HUDEP-2 (cell line): ENCODE measurements around the gene KLLN.
"Not testable (repeated sequence)": the region's sequence is repeated elsewhere in the genome, so short reads cannot be mapped to it uniquely, and the experiment has no call there.

Experiments used
- DNase-seq, 76 experiments: peaks; one replicate each; lab custom pipeline; 2025; ENCODE audit not compliant: unreplicated experiment in 76 of 76; lab: John Stamatoyannopoulos, UW

KLLN gene

DNA sequence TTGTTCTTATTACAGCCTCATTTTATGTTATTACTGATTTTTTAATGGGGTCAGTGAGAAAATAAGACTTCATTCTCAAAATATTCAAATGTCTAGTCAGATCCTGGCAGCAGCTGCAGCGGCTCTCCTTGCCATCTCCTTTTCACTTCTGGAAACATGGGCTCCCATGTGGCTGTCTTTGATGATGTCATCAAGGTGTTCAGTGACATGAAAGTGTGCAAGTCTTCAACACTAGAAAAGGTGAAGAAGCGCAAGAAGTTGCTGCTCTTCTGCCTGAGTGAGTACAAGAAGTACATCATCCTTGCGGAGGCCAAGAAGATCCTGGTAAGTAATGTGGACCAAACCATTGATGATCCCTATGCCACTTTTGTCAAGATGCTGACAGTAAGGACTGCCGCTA is 19.6 kb downstream of the KLLN start:
- DNase-seq = no peak

DNA sequence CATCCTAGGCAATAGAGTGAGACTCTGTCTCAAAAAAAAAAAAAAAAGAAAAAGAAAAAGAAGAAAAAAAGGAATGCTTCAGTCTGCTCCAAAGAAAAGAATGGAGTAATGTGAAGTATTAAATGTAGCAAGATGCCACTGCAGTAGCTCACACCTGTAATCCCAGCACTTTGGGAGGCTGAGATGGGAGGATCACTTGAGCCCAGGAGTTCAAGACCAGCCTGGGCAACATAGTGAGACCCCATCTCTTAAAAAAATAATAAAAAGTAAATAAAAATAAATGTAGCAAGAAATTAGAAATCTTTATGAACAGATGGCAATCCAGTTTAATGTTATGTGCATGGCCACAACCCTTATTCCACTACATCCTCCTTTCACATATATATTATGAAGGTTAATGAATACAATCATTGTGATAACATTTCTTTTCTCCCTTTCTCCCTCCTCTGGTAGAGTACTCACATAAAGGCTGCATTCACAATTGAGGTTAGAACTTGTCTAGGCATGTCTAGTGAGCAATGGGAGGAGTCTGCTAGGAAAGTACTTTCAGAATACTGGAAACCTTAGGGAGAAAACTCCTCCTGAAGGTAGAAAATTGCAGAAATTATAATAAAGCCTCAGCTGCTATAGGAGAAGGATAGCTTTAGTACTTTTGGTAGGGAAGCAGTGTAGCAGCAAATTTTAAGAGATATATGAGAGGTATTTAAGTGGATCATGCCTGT is 20.4 kb downstream of the KLLN start:
- DNase-seq = peak in 2 of 76 experiments; percentile 10 to 21

DNA sequence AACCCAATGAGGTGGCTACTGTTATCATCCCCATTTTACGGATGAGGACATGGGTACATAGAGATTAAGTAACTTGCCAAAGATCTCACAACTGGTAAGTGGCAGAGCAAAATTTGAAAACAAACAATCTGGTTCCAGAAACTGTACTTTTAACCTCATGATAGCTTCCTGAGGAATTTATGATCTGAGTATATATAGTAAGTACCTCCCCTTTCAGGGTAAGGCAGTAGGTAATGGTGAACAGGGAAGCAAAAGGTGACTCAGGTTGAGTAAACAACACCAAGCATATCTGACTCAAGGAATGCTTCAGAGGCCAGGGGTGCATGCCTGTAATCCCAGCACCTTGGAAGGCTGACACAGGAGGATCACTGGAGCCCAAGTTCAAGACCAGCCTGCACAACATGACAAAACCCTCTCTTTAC is 21.1 kb downstream of the KLLN start:
- DNase-seq = no peak

DNA sequence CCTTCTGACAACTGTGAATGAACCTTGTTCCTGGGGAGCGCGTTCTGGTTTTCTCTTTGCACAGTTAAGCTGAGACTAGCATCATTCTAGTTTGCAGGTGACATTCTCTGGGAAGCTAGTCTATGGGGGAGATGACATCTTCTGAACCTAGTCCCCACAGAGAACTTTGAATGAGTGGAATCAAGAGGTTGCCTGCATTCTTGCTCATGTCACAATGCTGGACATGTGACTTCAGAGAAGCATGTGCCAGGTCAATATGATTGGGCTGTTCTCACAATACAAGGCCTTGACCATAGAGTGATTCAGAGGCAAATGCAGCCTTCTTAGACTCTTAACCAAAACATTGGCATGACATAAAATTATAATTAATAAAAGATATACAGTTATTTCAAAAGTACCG is 22.1 kb downstream of the KLLN start:
- DNase-seq = no peak

DNA sequence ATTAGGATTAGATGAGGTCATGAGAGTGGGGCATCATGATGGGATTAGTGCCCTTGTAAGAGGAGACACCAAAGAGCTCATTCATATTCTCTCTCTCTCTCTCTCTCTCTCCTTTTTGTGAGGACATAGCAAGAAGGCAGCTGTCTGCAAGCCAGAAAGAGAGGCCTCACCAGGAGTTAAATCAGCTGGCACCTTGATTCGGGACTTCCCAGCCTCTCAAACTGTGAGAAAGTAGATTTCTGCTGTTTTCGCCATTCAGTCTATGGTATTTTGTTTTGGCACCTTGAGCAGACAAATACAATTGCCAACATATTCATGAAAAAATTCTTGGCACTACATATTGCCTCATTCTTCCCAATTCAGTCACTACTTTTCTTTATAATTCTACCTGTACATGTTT is 24.7 kb downstream of the KLLN start:
- no peak for DNase-seq

DNA sequence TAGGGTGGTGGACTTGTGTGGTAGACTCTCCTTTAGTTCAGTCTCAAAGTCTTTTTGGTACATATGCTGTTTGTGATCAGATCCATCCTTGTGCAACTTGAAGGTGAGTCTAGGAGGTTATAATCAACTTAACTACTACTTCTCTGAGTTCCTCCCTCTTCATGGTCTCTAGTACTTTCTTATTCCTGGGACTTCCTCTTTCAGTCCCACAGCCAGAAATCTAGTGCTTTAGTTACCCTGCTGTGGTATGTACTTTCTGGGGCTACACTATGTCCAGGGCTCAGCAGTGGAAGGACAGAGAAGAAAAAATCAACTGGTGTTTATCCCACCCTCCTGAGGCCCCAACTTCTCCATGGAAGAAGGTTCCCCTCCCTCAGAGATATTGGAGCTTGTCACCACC is 25.9 kb downstream of the KLLN start:
- DNase-seq = no peak

DNA sequence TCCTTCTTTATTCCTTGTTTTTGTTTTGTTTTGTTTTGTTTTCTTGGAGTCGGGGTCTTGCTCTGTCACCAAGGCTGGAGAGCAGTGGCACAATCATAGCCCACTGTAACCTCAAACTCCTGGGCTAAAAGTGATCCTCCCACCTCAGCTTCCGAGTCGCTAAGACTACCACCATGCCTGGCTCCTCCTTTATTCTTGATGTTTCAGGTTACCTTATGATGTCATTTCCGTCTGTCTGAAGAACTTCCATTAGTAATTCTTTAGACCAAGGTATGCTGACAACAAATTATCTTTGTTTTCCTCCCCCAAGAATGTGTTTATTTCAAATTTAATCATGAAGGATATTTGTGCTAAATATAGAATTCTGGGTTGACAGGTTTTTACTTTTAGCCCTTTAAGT is 27.2 kb downstream of the KLLN start:
- DNase-seq = no peak

DNA sequence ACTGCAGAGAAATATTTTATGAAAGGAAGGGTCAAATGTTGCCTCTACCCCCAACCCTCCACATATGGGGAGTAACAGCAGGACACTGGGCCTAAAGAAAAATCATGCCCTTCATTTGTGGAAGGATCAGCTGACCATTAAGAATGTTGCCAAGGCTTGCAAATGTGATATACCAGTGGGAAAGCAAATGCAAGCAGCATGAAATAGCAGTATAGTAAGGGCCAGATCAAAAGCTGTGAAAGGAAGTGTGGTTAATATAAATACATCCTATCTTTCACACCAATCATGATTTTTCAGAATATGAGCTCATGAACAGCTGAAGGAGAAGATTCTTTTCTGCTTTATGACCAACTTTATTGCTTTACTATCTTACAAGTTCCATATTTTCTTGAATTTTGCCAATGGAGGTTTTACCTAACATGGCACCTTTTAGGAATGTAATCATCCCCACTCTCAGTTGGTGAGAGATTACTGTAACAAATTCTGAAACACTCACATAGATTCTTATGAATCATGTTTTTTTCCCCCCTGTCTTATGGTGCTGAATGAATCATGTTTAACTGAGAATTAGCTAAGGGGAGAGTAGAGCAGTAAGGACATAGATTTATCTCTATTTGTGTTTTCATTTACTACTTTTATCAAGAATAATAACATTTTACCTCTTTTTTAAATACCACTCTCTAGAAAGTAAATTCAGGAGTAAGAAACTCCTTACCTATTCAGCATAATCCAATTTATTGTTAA is 33.2 kb downstream of the KLLN start:
- DNase-seq = no peak

DNA sequence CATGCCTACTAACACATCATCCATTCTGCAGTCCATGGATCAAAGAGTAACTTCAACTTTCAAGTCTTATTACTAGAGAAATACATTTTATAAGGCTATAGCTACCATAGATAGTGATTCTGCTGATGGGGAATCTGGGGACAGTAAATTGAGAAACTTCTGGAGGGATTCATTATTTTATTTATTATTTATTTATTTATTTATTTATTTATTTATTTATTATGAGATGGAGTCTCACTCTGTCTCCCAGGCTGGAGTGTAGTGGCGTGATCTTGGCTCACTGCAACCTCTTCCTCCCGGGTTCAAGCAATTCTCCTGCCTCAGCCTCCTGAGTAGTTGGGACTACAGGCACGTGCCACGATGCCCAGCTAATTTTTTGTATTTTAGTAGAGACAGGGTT is 34.3 kb downstream of the KLLN start:
- DNase-seq = not testable (repeated sequence)

DNA sequence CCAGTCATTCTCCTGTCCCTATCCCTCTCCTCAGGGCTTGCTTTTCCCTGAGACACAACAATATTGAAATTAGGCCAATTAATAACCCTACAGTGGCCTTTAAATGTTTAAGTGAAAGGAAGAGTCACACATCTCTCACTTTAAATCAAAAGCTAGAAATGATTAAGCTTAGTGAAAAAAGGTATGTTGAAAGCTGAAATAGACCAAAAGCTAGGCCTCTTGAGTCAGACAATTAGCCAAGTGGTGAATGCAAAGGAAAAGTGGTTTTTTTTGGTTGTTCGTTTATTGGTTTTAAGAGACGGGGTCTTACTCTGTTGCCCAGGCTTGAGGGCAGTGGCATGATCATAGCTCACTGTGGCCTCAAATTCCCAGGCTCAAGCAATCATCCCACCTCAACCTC is 35.7 kb downstream of the KLLN start:
- DNase-seq = no peak

DNA sequence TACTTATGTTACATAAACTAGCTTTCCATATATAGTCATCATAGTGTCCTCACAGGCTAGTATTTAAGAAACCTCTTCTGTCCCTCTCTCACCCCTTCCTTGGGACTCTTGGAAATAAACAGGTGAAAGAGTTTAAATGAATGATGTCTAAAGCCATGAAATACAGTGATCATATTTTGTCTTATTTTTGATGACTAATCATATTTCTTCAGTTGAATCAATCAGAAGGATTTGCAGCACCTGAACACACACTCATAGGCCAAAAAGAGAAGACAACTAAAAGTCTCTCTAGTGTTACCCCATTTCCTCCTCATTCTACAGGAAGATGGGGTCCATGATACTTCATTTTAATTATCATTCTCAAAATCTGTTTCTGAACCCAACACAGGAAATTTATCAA is 36.7 kb downstream of the KLLN start:
- DNase-seq = no peak

DNA sequence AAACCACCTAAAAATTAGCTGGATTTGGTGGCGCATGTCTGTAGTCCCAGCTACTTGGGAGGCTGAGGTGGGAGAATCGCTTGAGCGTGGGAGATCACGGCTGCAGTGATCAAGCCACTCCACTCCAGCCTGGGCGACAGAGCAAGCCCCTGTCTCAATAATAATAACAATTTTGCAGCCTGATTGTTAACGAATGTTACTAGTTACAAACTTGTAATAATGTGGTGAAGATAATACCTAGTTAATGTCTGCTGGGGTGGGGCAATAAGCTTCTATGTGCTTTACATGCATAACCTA is 44.1 kb downstream of the KLLN start:
- DNase-seq = no peak

DNA sequence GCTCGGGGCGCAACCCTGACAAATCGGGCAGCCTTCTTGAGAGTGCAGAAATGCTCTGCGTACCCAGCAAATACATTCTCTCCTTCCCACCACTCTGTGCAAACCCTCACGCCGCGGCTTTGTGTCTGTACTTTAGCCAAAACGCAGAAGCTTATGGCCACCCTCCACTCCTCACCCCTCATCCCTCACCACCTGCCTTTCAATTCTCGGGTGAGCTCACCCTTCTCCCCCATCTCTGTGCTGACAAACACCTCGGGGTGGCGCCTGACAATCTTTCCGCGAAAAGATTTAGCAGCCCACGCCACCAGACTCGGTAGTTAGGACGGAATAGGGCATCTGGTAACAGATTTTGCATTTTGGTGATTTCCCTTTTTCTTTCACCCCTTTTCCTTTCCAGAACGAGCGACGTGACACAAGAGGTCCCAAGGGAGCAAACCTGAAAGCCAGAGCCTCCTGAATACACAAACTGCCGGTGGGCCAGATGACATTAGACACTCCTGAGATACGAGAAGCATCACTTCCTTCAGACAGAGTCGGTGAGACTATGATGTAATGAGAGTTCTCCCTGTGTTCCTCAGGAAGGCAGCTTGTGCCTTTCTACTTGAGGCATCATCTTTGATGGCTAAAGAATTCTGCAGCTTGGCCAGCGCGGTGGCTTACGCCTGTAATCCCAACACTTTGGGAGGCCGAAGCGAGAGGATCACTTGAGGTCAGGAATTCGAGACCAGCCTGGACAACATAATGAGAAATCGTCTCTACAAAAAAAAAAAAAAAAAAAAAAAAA is 44.6 kb downstream of the KLLN start:
- peak in 8 of 76 experiments; percentile 9 to 35 (median 28) for DNase-seq

DNA sequence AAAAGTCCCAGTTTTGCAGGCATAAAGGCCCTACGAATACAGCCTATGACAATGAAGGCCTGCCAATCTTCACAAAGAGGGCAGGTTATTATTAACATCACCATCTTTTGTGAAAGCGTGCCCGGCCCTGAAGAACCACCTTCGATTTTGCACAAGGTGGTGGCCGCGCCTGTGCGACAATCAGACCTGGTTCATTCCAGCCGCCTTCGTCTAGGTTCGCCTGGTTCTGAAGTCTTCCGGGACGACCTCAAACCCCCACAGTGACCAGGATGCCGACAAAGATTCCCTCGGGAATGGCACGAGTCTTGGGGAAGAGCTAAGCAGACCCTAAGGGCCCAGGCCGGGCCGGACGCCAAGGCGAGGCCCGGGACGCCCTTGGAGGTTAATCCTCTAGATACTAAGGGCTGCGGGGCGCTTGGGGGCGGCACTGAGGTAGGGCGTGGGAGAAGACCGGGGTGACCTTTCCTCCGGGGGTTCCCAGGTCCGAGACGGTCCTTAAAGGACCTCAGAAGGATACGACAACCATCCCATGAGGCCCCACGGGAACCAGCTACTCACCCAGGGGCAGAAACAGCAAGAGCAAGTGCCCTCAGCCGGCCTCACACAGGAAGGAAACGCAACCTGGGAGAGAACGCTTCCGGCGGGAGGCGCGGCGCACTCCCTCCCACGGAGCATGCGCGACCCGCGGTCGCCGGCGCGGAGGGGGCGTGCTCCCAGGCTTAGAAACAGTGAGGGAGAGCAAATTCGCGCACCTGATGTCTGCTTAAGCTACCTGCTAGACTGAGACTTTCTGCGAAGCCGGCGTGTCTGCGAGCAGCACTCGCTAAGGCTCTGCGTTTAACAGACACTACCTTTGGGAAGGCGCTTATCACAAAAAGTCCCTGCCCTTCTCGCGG is 45.5 kb downstream of the KLLN start, which contains the start of gene ATAD1:
TSS of gene ATAD1 (minus strand) at position 618 of the 896 bp plus-strand sequence. CDS start 3,627 bp downstream, outside the sequence.
- peak in 74 of 76 experiments; percentile 36 to 89 (median 75) for DNase-seq

DNA sequence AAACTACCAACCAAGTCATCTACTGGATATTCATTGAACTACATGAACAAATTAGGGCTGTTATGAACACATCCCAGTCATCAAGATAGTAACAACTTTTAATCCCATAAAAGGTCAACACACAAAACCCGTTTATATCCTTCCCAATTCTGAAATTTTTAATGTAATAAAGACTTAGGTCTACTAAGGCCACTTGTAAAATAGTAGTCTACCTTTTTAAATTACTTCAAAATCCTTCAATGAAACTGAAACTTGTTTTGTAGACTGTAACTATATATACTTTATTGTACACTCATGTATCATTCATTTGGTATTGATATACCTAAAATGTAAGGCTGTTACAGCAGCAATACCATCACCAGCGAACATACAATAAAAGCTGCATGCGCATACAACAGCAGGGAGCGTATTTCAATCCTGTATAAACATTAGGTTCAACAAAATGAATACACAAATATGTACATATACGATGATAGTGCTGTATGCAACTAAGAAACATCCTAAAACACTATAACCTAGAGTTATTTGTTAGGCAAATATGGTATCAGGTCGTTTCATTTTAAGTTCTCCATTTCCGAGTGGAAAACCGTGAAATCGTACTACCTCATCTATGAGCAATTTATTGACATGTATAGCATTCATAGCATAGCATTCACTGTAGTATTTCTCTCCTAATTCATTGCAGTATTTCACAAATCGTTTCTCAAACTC is 46.3 kb downstream of the KLLN start:
- DNase-seq = peak in 4 of 76 experiments; percentile 4 to 51 (median 24)

DNA sequence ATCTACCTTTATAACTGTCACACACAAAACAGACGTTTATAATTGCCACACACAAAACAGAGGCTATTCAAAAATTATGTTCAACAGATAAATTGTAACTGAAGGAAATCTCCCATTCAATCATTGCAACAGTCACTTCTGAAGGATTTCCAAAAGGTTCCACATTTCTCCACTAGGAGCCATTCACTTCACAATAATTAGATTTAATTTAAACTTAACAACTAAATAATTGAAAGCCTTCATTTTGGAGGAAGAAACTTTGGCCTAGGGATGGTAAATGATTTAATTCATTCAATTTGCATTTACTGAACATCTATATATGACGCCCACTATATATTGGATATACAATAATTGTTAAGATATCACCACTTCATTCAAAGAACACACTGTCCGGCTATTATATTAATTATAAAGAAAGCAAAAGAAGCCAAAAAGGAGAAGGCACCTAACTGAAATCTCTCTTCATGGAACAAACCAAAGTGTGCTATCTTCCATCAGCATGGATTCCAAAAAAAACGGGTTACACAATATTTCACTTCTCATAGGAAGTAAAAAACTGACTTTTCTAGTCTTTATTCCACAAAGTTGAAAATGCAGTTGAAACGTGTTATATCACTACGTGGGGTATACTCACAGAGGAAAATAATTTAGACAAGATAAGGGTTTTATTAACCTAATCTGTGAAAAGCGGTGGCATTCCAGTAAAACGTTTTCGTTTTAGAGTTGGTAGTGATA is 47.0 kb downstream of the KLLN start:
- DNase-seq = peak in 3 of 76 experiments; percentile 3 to 33 (median 11)
